K562 (cell line): ENCODE measurements around the gene RNGTT. TPM values are rescaled to one million over a fixed set of nuclear protein-coding genes. Genes with fewer than 3 reads are reported as not detected.

ENCODE experiments used
- ARID2 ChIP-seq: fragments of 450-650 bp; IDR thresholded peaks from 2 replicates; pipeline ENCODE4 v1.6.1; 2017; ENCODE audit warnings: antibody characterized with exemption, mild to moderate bottlenecking
- BRF1 ChIP-seq: IDR thresholded peaks from 3 replicates; pipeline ENCODE4 v1.6.1; 2011; ENCODE audit warnings: borderline replicate concordance, mild to moderate bottlenecking; ENCODE audit not compliant: insufficient read length; ENCODE audit errors: extremely low read depth
- CREB1 ChIP-seq, 2 experiments: sonication (generic) in 1 of 2; formaldehyde crosslinking in 1 of 2; IDR thresholded peaks; 2 replicates each; pipeline versions ENCODE4 v1.6.1 to v1.8.0; 2012 to 2022; ENCODE audit warnings: inconsistent platforms in 1 of 2, mild to moderate bottlenecking in 1 of 2, missing genetic modification reagents in 1 of 2, moderate library complexity in 1 of 2
- E2F3 ChIP-seq: fragments of 250-450 bp; sonication (Bioruptor Pico); IDR thresholded peaks from 2 replicates; pipeline ENCODE4 v1.4.0; 2020; ENCODE audit warnings: mild to moderate bottlenecking
- EHMT2 ChIP-seq: fragments of 450-650 bp; IDR thresholded peaks from 2 replicates; pipeline ENCODE4 v1.6.1; 2018; ENCODE audit warnings: antibody characterized with exemption
- ELF1 ChIP-seq: fragments of 200-800 bp; sonication (Bioruptor generic); IDR thresholded peaks from 2 replicates; pipeline ENCODE4 v1.6.1; 2016; ENCODE audit warnings: missing genetic modification characterization, missing compliant biosample characterization
- GABPB2 ChIP-seq: fragments of 250-450 bp; sonication (Bioruptor Pico); conservative IDR thresholded peaks from 2 replicates; pipeline ENCODE4 v1.5.1; 2021; ENCODE audit warnings: mild to moderate bottlenecking
- JUND ChIP-seq, 2 experiments: IDR thresholded peaks; 2 replicates in 1 of 2; 3 replicates in 1 of 2; pipeline ENCODE4 v1.6.1; 2011; ENCODE audit warnings: borderline replicate concordance in 2 of 2, low read depth in 2 of 2, low read length in 2 of 2, improper control_type of control experiment in 1 of 2, missing biosample characterization in 1 of 2, missing genetic modification characterization in 1 of 2, missing genetic modification reagents in 1 of 2
- KDM4B ChIP-seq, 2 experiments: fragments of 450-650 bp in 1 of 2; sonication (generic) in 1 of 2; IDR thresholded peaks; 2 replicates each; pipeline ENCODE4 v1.6.1; 2016 to 2017; ENCODE audit warnings: borderline replicate concordance in 2 of 2, antibody characterized with exemption in 1 of 2, low read depth in 1 of 2, mild to moderate bottlenecking in 1 of 2
- KLF6 ChIP-seq: fragments of 250-450 bp; sonication (Bioruptor Pico); IDR thresholded peaks from 2 replicates; pipeline ENCODE4 v1.4.0; 2020; ENCODE audit warnings: mild to moderate bottlenecking, moderate library complexity, borderline replicate concordance
- MBD2 ChIP-seq: sonication (generic); IDR thresholded peaks from 2 replicates; pipeline ENCODE4 v1.6.1; 2016; ENCODE audit warnings: low read depth, borderline replicate concordance
- MYC ChIP-seq, 2 experiments: fragments of 250-450 bp in 1 of 2; sonication (Bioruptor Pico) in 1 of 2; IDR thresholded peaks; 2 replicates each; pipeline versions ENCODE4 v1.5.1 to v1.6.1; 2012 to 2021; ENCODE audit warnings: low read depth in 2 of 2, borderline replicate concordance in 1 of 2, improper control_type of control experiment in 1 of 2, low read length in 1 of 2, mild to moderate bottlenecking in 1 of 2, moderate library complexity in 1 of 2
- PPARD ChIP-seq: fragments of 250-450 bp; sonication (Bioruptor Pico); IDR thresholded peaks from 2 replicates; pipeline ENCODE4 v1.8.0; 2022; ENCODE audit warnings: inconsistent platforms, mild to moderate bottlenecking, moderate library complexity
- PYGO2 ChIP-seq: fragments of 450-650 bp; IDR thresholded peaks from 2 replicates; pipeline ENCODE4 v1.6.1; 2016; ENCODE audit warnings: mild to moderate bottlenecking, missing genetic modification characterization, moderate library complexity, missing compliant biosample characterization
- SIN3B ChIP-seq: fragments of 450-650 bp; IDR thresholded peaks from 2 replicates; pipeline ENCODE4 v1.6.1; 2017; ENCODE audit warnings: low read depth, mild to moderate bottlenecking, moderate library complexity
- ZNF707 ChIP-seq: fragments of 250-450 bp; sonication (Bioruptor Pico); conservative IDR thresholded peaks from 2 replicates; pipeline ENCODE4 v1.8.0; 2022; ENCODE audit warnings: inconsistent platforms, mild to moderate bottlenecking, moderate library complexity
- ZNF766 ChIP-seq: fragments of 200-800 bp; sonication (Bioruptor generic); conservative IDR thresholded peaks from 2 replicates; pipeline ENCODE4 v1.6.1; 2016; ENCODE audit warnings: missing genetic modification characterization, missing compliant biosample characterization
- polyA plus RNA-seq, 8 experiments: library from polyadenylated mRNA; depleted of rRNA in 4 of 8; stranded (reverse) in 5 of 8; unstranded in 3 of 8; fragments of >200 nt; fragmentation: Nextera tagmentation in 2 of 8; fragmentation: Illumina TruSeq in 1 of 8; extraction: Ambion mirVana in 2 of 8; extraction: Trizol in 1 of 8; gene quantifications; 2 replicates each; pipeline versions ENCODE4 v1.2.1 to v1.2.3, GENCODE V29; 2011 to 2014; ENCODE audit warnings: inconsistent platforms in 1 of 8, missing spikeins in 1 of 8
- total RNA-seq, 7 experiments: library from RNA; depleted of rRNA in 6 of 7; stranded (reverse); fragments of >200 nt in 6 of 7; fragmentation: Illumina TruSeq in 2 of 7; extraction: Trizol in 2 of 7; gene quantifications; 2 replicates each; pipeline versions ENCODE4 v1.2.1 to v1.2.3, GENCODE V29; 2011 to 2021; ENCODE audit warnings: low replicate concordance in 1 of 7
- TF ChIP-seq, protein P1 (sequence below): fragments of 450-650 bp; formaldehyde crosslinking; IDR thresholded peaks from 2 replicates; pipeline ENCODE4 v1.4.0; 2020; ENCODE audit warnings: mild to moderate bottlenecking, moderate library complexity
- TF ChIP-seq, protein P2 (sequence below): fragments of 450-650 bp; formaldehyde crosslinking; IDR thresholded peaks from 2 replicates; pipeline ENCODE4 v1.4.0; 2022; ENCODE audit warnings: mild to moderate bottlenecking, moderate library complexity
- TF ChIP-seq, protein P3 (sequence below): fragments of 450-650 bp; IDR thresholded peaks from 2 replicates; pipeline ENCODE4 v1.6.1; 2016
- TF ChIP-seq, protein P4 (sequence below): fragments of 250-450 bp; sonication (Bioruptor Pico); IDR thresholded peaks from 2 replicates; pipeline ENCODE4 v1.9.0; 2021; ENCODE audit warnings: mild to moderate bottlenecking
- TF ChIP-seq, protein P5 (sequence below): fragments of 250-450 bp; sonication (Bioruptor Pico); IDR thresholded peaks from 2 replicates; pipeline ENCODE4 v1.8.0; 2022; ENCODE audit warnings: moderate library complexity, mild to moderate bottlenecking, inconsistent platforms

The RNGTT gene
- total and polyA plus RNA-seq, 9 of the 15 experiments (the other 6 are each of a cell fraction or from before 2014, with no cell fraction given) = 6.1 to 31.7 (median 19.5) TPM

DNA sequence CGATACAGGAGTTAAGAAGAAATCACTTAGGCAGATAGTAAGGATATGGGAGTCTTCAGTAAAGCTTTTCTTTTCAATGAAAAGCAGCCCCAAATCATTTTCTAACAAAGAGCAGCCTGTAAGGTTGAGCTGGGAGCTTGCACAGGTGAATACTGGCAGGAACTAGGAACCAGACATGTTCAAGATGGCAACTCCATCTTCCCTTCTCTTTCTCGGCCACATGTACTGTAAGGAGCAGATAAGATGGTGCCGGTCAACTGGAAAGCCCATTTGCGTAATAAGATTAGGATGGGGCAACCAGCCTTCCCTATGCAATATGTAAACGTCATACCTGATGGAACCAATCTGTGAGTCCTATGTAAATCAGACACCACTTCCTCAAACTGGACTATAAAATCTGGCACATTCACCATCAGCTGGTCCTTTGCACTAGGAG, 46.2 kb upstream of the RNGTT start (continued):
- TF ChIP-seq, protein P1, sequence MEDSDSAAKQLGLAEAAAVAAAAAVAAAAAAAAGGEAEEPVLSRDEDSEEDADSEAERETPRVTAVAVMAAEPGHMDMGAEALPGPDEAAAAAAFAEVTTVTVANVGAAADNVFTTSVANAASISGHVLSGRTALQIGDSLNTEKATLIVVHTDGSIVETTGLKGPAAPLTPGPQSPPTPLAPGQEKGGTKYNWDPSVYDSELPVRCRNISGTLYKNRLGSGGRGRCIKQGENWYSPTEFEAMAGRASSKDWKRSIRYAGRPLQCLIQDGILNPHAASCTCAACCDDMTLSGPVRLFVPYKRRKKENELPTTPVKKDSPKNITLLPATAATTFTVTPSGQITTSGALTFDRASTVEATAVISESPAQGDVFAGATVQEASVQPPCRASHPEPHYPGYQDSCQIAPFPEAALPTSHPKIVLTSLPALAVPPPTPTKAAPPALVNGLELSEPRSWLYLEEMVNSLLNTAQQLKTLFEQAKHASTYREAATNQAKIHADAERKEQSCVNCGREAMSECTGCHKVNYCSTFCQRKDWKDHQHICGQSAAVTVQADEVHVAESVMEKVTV (CRISPR knock-in tag) = no peak
- TF ChIP-seq CREB1 (IDR thresholded peaks at IDR 0.05) = peak; percentile 82
- TF ChIP-seq CREB1 (CRISPR knock-in tag; IDR thresholded peaks at IDR 0.05) = peak; percentile 70
- TF ChIP-seq E2F3 (CRISPR knock-in tag) = no peak
- TF ChIP-seq, protein P2, sequence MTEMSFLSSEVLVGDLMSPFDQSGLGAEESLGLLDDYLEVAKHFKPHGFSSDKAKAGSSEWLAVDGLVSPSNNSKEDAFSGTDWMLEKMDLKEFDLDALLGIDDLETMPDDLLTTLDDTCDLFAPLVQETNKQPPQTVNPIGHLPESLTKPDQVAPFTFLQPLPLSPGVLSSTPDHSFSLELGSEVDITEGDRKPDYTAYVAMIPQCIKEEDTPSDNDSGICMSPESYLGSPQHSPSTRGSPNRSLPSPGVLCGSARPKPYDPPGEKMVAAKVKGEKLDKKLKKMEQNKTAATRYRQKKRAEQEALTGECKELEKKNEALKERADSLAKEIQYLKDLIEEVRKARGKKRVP (CRISPR knock-in tag) = 0 out of 2 replicates have a peak, but pooled peaks have one; percentile 47
- peak; percentile 83 for TF ChIP-seq ZNF766
- peak; percentile 82 for TF ChIP-seq EHMT2
- TF ChIP-seq MYC (IDR thresholded peaks at IDR 0.05; ENCODE audit: low read depth, low read length) = peak; percentile 88
- TF ChIP-seq MYC (CRISPR knock-in tag; IDR thresholded peaks at IDR 0.05; ENCODE audit: borderline replicate concordance, low read depth) = no peak
- TF ChIP-seq, protein P3, sequence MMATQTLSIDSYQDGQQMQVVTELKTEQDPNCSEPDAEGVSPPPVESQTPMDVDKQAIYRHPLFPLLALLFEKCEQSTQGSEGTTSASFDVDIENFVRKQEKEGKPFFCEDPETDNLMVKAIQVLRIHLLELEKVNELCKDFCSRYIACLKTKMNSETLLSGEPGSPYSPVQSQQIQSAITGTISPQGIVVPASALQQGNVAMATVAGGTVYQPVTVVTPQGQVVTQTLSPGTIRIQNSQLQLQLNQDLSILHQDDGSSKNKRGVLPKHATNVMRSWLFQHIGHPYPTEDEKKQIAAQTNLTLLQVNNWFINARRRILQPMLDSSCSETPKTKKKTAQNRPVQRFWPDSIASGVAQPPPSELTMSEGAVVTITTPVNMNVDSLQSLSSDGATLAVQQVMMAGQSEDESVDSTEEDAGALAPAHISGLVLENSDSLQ = peak; percentile 57; the same call in 1 of the 2 replicates
- TF ChIP-seq, protein P4, sequence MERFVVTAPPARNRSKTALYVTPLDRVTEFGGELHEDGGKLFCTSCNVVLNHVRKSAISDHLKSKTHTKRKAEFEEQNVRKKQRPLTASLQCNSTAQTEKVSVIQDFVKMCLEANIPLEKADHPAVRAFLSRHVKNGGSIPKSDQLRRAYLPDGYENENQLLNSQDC = no peak
- peak; percentile 27; the same call in 1 of the 2 replicates for TF ChIP-seq JUND (IDR thresholded peaks at IDR 0.05; ENCODE audit: borderline replicate concordance, low read depth, low read length)
- peak; percentile 46; the same call in 1 of the 3 replicates for TF ChIP-seq JUND (tag; IDR thresholded peaks at IDR 0.05; ENCODE audit: borderline replicate concordance, low read depth, low read length)
- TF ChIP-seq PYGO2 (tag) = no peak
- no peak for TF ChIP-seq SIN3B
- TF ChIP-seq MBD2 = no peak
- TF ChIP-seq GABPB2 = no peak
- TF ChIP-seq KLF6 (CRISPR knock-in tag) = 0 out of 2 replicates have a peak, but pooled peaks have one; percentile 41
- TF ChIP-seq ZNF707 = no peak
- TF ChIP-seq ARID2 = no peak
- no peak for TF ChIP-seq PPARD (CRISPR knock-in tag)
- no peak for TF ChIP-seq KDM4B (IDR thresholded peaks at IDR 0.05; ENCODE audit: borderline replicate concordance in 2 of 2, low read depth in 1 of 2)
- 0 out of 2 replicates have a peak, but pooled peaks have one; percentile 16 for TF ChIP-seq ELF1
- TF ChIP-seq, protein P5, sequence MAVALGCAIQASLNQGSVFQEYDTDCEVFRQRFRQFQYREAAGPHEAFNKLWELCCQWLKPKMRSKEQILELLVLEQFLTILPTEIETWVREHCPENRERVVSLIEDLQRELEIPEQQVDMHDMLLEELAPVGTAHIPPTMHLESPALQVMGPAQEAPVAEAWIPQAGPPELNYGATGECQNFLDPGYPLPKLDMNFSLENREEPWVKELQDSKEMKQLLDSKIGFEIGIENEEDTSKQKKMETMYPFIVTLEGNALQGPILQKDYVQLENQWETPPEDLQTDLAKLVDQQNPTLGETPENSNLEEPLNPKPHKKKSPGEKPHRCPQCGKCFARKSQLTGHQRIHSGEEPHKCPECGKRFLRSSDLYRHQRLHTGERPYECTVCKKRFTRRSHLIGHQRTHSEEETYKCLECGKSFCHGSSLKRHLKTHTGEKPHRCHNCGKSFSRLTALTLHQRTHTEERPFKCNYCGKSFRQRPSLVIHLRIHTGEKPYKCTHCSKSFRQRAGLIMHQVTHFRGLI (CRISPR knock-in tag) = peak; percentile 53; the same call in 1 of the 2 replicates
- TF ChIP-seq BRF1 = no peak
